Measurements from ENCODE around the gene GPR156. TPM values are rescaled to one million over a fixed set of nuclear protein-coding genes. Genes with fewer than 3 reads are reported as not detected.
"Not testable (repeated sequence)": the region's sequence is repeated elsewhere in the genome, so short reads cannot be mapped to it uniquely, and the experiment has no call there.

GPR156 gene
- total and polyA plus RNA-seq, 2 of the 4 experiments (the other 2 are of a cell fraction), result 0.09 to 0.18 TPM

- dilution Hi-C loops (cut with HindIII; ENCODE audit: low sequenced_read_pairs, unreplicated experiment); H2BK15ac ChIP-seq (ENCODE audit: low read depth, low read length); H3K23ac ChIP-seq (ENCODE audit: low read depth, low read length); H3K9me1 ChIP-seq (ENCODE audit: insufficient read depth, low read length); in situ Hi-C loops (cut with MboI; ENCODE audit: low sequenced_read_pairs); H3K9ac ChIP-seq (ENCODE audit: low read depth, low read length); CTCF ChIA-PET; H2BK5ac ChIP-seq (ENCODE audit: low read depth, low read length, poor library complexity, severe bottlenecking); H2AK5ac ChIP-seq (ENCODE audit: low read depth, low read length); H3K56ac ChIP-seq (ENCODE audit: extremely low read depth, insufficient read depth, low read length); H3K4me3 ChIP-seq (ENCODE audit: insufficient read depth, low read depth, low read length); H3K4me2 ChIP-seq (ENCODE audit: low read depth, low read length); H3K14ac ChIP-seq (replicated peaks; ENCODE audit: low read depth, low read length); H3K4ac ChIP-seq (ENCODE audit: low read depth, low read length); H3K79me1 ChIP-seq (ENCODE audit: low read depth in 1 of 2, low read length in 2 of 2); H3K4me1 ChIP-seq (ENCODE audit: control insufficient read depth, insufficient read depth, low read length); H3K27me3 ChIP-seq (ENCODE audit: control insufficient read depth, insufficient read depth, low read length); H2AFZ ChIP-seq (replicated peaks; ENCODE audit: low read length, poor library complexity); H2AK9ac ChIP-seq (replicated peaks; ENCODE audit: low read depth, low read length, poor library complexity); H3K27ac ChIP-seq (ENCODE audit: insufficient read depth, low read length); H4K8ac ChIP-seq (ENCODE audit: low read depth in 2 of 2, low read length in 2 of 2); H3K9me3 ChIP-seq (ENCODE audit: control insufficient read depth, insufficient read depth, low read length); H4K5ac ChIP-seq (ENCODE audit: low read depth, low read length); H3K36me3 ChIP-seq (ENCODE audit: control insufficient read depth, insufficient read depth, low read length); H2BK120ac ChIP-seq (ENCODE audit: low read depth, low read length); DNase-seq; intact Hi-C loops (cut with micrococcal nuclease); H4K20me1 ChIP-seq (ENCODE audit: insufficient read depth, low read length); H4K91ac ChIP-seq (ENCODE audit: insufficient read depth, low read depth, low read length); H2BK20ac ChIP-seq (ENCODE audit: low read depth, low read length); ATAC-seq (ENCODE audit: low read depth); BruUV-seq (replicated peaks); POLR2A ChIA-PET (ENCODE audit: unreplicated experiment); H3K18ac ChIP-seq (ENCODE audit: low read depth, low read length): not testable (repeated sequence)
- no CpG with 5 or more reads among the region's 1 CpG for whole genome bisulfite sequencing, 2 experiments (ENCODE audit: extremely low coverage in 2 of 2, insufficient read length in 1 of 2)
Measured at GRCh38 chr3:120216633-120217032, 68.4 kb downstream of the GPR156 start.
